GM23248 (cell line): ENCODE results near the gene FRY.

Experiments used
- EZH2 ChIP-seq: fragments of 200-600 bp; sonication (generic); IDR thresholded peaks from 2 replicates; pipeline ENCODE4 v1.6.1; 2018; ENCODE audit warnings: antibody characterized with exemption, mild to moderate bottlenecking; ENCODE audit not compliant: insufficient read depth, poor library complexity, severe bottlenecking
- EZH2phosphoT487 ChIP-seq: fragments of 200-600 bp; sonication (generic); IDR thresholded peaks from 2 replicates; pipeline ENCODE4 v1.6.1; 2018; ENCODE audit warnings: antibody characterized with exemption, moderate library complexity, mild to moderate bottlenecking, low read depth; ENCODE audit not compliant: insufficient read depth

- no peak for TF ChIP-seq EZH2
- TF ChIP-seq EZH2phosphoT487, result no peak
Measured at GRCh38 chr13:32060401-32060878, 28.9 kb downstream of the FRY start.
